Upper lobe of left lung (tissue), 4 donors: ENCODE data around the gene CFAP119.

Experiments used
- CTCF ChIP-seq, 6 experiments: fragments of 450-650 bp in 4 of 6; fragments of 200-600 bp in 2 of 6; sonication (generic) in 2 of 6; IDR thresholded peaks; one replicate each; pipeline ENCODE4 v1.5.1; 2016 to 2019; ENCODE audit warnings: antibody characterized with exemption in 6 of 6
- EP300 ChIP-seq, 4 donors: sonication (generic); formaldehyde crosslinking; IDR thresholded peaks; one replicate each; pipeline ENCODE4 v1.5.1; 2017; ENCODE audit warnings: antibody characterized with exemption in 4 of 4, control low read depth in 2 of 4
- POLR2AphosphoS5 ChIP-seq, 2 donors: sonication (generic); formaldehyde crosslinking; IDR thresholded peaks; one replicate each; pipeline ENCODE4 v1.5.1; 2017; ENCODE audit warnings: antibody characterized with exemption in 2 of 2

DNA sequence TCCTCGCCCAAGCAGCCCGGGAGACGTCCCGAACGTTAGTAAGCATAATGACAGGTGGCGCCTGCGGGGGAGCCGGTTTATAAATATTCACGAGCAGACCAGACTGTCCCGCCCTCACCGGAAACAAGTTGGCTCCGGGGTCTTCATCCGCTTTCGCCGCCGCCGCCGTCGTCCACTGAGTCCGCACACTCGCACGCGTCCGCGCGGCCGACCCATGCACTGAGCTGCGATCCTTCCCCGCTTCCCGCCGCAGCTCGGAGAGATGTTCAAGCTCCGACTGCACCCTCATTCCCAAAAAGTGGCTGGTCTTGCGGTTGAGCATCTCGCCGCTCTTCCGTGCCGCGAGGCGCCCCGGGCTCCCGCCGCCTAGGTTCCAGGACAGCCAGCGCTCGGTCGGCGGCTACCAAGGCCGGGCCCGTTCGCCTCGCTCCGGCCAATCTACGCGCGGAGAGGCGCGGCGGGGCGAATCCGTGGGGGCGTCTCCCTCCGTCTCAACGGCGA, 385 bp downstream of the CFAP119 start:
- TF ChIP-seq CTCF (IDR thresholded peaks at IDR 0.05) (no peak), POLR2AphosphoS5 (IDR thresholded peaks at IDR 0.05) (no peak), EP300 (IDR thresholded peaks at IDR 0.05) (no peak)
